Measurements from ENCODE around the gene LRRC59. TPM values are rescaled to one million over a fixed set of nuclear protein-coding genes. Genes with fewer than 3 reads are reported as not detected.
"Not testable (repeated sequence)": the region's sequence is repeated elsewhere in the genome, so short reads cannot be mapped to it uniquely, and the experiment has no call there.

Gene LRRC59
- total RNA-seq, 6 donors from 2014 or later: 19.9 to 135 (median 67.0) TPM

DNA sequence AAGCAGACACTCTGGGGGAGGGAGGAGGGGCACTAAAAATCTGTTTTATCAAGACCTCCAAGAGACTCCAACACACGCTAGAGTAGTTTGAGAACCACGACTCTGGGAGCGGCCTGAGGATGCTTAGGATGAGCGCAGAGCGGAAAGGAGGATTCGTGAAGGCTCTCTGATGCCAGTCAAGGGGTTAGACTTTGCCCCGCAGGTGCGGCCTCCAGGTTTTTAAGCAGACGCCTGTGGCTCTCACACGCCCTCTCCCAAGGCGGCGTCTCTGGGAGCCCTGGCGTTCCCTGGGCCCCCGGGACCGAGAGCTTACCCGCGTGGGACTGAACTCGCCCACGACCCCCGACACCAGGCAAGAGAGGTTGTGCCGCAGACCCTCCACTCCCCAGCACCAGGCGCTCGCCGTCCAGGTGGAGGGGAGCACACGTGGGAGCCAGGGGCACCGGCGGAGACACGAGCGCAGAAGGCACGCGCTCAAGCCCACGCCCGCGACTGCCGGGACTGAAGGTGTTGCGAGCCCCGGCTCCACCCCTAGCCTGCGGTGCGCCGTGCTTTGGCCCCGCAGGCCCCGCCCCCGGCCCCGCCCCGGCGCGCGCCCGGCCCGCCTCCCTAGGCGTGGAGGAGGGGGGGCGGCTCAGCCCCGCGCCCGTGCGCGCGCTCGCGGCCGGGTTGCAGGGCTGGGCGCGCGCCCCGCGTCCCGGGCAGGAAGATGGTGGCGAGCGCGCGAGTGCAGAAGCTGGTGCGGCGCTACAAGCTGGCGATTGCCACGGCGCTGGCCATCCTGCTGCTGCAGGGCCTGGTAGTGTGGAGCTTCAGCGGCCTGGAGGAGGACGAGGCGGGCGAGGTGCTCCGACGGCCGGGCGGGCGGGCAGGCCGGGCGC, 51.7 kb downstream of the LRRC59 start, which contains the start of gene XYLT2:
Gene XYLT2 (plus strand): TSS at position 695 of the 881 bp plus-strand sequence. CDS start 15 bp downstream, at position 710.
- peak; percentile 92 to 96 for ATAC-seq (ENCODE audit: low FRiP score in 2 of 2)
- Histone ChIP-seq H3K27me3 (no peaks in the 10 kb centered on the region), H3K36me3 (no peaks in the 10 kb centered on the region), H3K27ac (peak within 1 kb of the TSS in 3 of 4 donors; percentile 69 to 78 (median 73)), H3K9me3 (no peaks in the 10 kb centered on the region), H3K4me1 (peaks cover 20 to 30% (median 24%) of the 10 kb centered on the region in 4 donors), H3K4me3 (peak within 1 kb of the TSS; percentile 89 to 95 (median 92))
- TF ChIP-seq, protein P1, sequence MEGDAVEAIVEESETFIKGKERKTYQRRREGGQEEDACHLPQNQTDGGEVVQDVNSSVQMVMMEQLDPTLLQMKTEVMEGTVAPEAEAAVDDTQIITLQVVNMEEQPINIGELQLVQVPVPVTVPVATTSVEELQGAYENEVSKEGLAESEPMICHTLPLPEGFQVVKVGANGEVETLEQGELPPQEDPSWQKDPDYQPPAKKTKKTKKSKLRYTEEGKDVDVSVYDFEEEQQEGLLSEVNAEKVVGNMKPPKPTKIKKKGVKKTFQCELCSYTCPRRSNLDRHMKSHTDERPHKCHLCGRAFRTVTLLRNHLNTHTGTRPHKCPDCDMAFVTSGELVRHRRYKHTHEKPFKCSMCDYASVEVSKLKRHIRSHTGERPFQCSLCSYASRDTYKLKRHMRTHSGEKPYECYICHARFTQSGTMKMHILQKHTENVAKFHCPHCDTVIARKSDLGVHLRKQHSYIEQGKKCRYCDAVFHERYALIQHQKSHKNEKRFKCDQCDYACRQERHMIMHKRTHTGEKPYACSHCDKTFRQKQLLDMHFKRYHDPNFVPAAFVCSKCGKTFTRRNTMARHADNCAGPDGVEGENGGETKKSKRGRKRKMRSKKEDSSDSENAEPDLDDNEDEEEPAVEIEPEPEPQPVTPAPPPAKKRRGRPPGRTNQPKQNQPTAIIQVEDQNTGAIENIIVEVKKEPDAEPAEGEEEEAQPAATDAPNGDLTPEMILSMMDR (IDR thresholded peaks at IDR 0.05): no peak
- peak in 2 of 4 donors; percentile 23 to 59 for TF ChIP-seq POLR2A (IDR thresholded peaks at IDR 0.05)
- TF ChIP-seq POLR2AphosphoS5 (IDR thresholded peaks at IDR 0.05): peak in 1 of 2 donors; percentile 26
- no peak for TF ChIP-seq EP300 (IDR thresholded peaks at IDR 0.05)
- peak; percentile 91 to 99 for DNase-seq
- 3 to 11% methylated on average over 29 to 31 of the region's 87 CpGs for WGBS, 2 donors

DNA sequence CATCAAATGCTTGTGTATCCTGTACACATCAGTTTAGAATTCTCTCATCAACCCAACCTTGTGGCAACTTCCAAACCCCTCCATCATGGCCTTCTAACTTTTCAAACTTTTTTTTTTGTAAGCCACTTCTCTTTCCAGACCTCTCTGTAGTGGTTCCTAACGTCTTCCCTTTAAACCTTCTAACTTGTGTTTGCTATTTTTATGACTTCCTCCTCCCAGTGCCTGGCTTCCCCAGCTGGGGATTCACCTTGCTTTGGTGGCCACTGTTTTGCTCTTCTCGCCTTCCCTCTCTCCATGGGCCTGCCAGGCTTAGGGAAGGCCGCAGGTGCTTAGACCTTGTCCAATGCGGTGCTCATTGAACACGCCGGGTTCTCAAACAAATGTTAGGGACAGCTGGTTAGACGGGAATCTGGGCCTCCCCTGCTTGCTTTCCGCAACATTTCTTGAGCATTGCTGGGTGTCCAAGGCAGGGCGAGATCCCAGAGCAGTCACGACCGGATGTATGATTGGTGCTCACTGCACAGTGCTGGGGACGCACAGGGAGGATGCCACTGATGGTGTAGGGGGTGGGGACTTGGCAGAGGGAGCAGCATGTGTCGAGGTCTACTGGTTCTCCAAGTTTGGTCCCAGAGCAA, 52.5 kb downstream of the LRRC59 start:
- no peak for TF ChIP-seq EP300 (IDR thresholded peaks at IDR 0.05)
- TF ChIP-seq POLR2A (IDR thresholded peaks at IDR 0.05): no peak
- TF ChIP-seq POLR2AphosphoS5 (IDR thresholded peaks at IDR 0.05): no peak
- no peak for DNase-seq
- no peak overlapping the region for H3K4me3 ChIP-seq

DNA sequence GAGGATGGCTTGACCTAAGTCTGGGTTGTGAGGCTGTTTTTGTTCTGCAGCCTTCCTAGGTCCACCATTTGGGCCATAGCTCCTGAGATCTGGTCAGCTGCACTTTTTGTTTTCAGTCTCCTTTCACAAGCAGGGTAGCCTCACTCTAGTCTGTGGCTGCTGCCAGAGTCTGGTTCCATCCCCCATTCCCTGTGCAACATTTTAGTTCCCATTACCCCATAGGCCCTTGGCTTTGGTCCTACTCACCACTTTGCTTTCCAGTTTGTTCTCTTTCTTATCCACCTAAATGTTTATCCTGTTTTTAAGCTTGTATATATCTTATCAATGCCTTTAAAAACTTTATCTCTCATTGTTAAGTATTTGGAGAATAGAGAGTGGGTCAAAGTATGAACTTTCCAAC, 57.9 kb downstream of the LRRC59 start:
- no peak for ATAC-seq (ENCODE audit: low FRiP score in 2 of 2)

More for the DNA sequence above, 52.5 kb downstream of the LRRC59 start:
- Histone ChIP-seq H3K27me3 (no peaks in the 10 kb centered on the region), H3K36me3 (no peaks in the 10 kb centered on the region), H3K27ac (peak overlapping the region in 1 of 4 donors; percentile 37), H3K4me1 (peaks cover 20 to 30% (median 24%) of the 10 kb centered on the region in 4 donors), H3K9me3 (no peaks in the 10 kb centered on the region)
- ATAC-seq (ENCODE audit: low FRiP score in 2 of 2): no peak
- WGBS, 2 donors: 62 to 75% methylated on average over 6 to 13 of the region's 13 CpGs

DNA sequence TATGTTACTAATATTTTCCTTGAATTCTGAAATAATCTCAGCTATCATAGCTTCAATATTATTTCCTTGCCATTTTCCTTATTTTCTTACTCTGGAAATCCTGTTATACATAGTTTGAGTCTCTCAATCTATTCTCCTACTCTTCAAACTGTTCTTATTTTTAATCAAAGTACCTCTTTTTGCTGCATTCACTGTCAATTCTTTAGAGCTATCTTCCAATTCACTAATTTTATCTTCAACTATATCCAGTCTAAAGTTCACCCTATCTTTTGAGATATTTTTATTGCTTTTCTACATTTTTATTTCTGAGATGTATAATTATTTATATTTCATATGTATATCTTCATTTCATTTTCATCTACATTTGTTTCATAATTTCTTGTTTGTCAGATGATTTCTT, 58.7 kb downstream of the LRRC59 start:
- ATAC-seq (ENCODE audit: low FRiP score in 2 of 2) (no peak), DNase-seq (no peak)
- H3K27me3 ChIP-seq: no peaks in the 10 kb centered on the region
- H3K4me3 ChIP-seq: no peak overlapping the region
- H3K27ac ChIP-seq: no peak overlapping the region
- no peaks in the 10 kb centered on the region for H3K36me3 ChIP-seq
- H3K9me3 ChIP-seq: no peaks in the 10 kb centered on the region
- TF ChIP-seq, protein P1 (IDR thresholded peaks at IDR 0.05): no peak
- no peak for TF ChIP-seq EP300 (IDR thresholded peaks at IDR 0.05)
- TF ChIP-seq POLR2A (IDR thresholded peaks at IDR 0.05): no peak
- TF ChIP-seq POLR2AphosphoS5 (IDR thresholded peaks at IDR 0.05): no peak
- no peaks in the 10 kb centered on the region for H3K4me1 ChIP-seq

More for the DNA sequence above, 57.9 kb downstream of the LRRC59 start:
- Histone ChIP-seq H3K9me3 (no peaks in the 10 kb centered on the region), H3K36me3 (no peaks in the 10 kb centered on the region), H3K27ac (no peak overlapping the region), H3K4me3 (no peak overlapping the region), H3K4me1 (no peaks in the 10 kb centered on the region), H3K27me3 (no peaks in the 10 kb centered on the region)
- TF ChIP-seq, protein P1 (IDR thresholded peaks at IDR 0.05): no peak
- no peak for DNase-seq

DNA sequence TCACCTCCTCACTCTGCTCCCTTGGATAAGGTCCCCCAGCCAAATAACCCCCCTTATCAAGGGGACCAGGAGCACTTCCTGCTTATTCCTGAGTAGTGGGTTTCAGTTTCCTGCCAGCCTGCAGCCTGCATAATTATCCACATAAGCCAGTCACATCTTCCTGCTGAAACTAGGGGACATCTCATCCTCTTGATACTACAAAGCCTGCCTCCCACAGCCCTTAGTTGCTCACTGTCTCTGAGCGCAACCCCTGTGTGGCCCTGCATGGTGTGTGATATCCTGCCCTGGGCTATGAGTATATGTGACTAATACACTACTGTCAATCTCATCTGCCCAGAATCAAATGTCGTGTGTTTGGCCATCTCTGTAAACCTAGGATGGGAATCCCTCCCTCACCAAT, 59.4 kb downstream of the LRRC59 start:
- 94 to 95% methylated on average over 2 of the region's 2 CpGs for WGBS, 2 donors
- no peaks in the 10 kb centered on the region for H3K4me1 ChIP-seq
- ATAC-seq (ENCODE audit: low FRiP score in 2 of 2): no peak
- H3K36me3 ChIP-seq: no peaks in the 10 kb centered on the region
- TF ChIP-seq POLR2A (IDR thresholded peaks at IDR 0.05): no peak
- no peak for TF ChIP-seq EP300 (IDR thresholded peaks at IDR 0.05)
- TF ChIP-seq POLR2AphosphoS5 (IDR thresholded peaks at IDR 0.05): no peak
- no peak overlapping the region for H3K4me3 ChIP-seq
- no peak for DNase-seq
- no peak overlapping the region for H3K27ac ChIP-seq
- H3K9me3 ChIP-seq: no peaks in the 10 kb centered on the region
- H3K27me3 ChIP-seq: no peaks in the 10 kb centered on the region

DNA sequence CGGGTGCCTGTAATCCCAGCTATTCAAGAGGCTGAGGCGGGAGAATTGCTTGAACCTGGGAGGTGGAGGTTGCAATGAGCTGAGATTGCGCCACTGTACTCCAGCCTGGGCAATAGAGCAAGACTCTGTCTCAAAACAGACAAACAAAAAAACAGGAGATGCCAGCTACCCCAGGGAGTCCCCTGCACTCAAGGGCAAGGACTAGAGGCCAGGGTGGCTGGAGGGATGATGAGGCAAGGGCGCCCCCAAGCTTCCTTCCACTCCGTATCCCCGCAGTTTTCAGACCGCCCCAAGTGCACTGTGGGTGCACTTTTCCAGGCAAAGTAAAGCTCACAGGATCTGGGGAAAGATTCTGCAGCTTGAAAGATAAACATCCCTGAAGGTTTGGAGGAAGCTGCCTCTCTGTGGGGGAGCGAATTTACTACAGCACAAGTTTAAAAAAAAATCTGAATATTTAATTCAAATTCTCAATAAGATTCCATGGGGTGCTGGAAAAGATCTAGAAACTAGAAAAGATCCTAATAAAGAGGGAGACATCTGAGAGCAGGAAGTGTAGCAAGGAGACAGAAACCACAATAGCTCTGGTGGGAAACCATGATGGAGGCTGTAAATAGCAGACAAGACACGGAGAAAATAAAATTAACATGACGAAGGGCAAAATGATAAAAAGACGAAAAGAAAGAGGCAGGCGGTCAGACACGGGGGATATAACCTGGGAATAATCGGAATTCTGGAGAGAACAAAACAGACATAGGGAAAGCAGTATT, 63.8 kb downstream of the LRRC59 start:
- not testable (repeated sequence) for H3K36me3 ChIP-seq; H3K4me1 ChIP-seq; H3K27ac ChIP-seq; ATAC-seq (ENCODE audit: low FRiP score in 2 of 2); H3K4me3 ChIP-seq; DNase-seq; H3K9me3 ChIP-seq; H3K27me3 ChIP-seq
- WGBS, 2 donors: 47 to 58% methylated on average over 14 of the region's 14 CpGs

Measured in upper lobe of left lung (tissue), 6 donors.